ENCODE data around the gene ECHS1. TPM values are rescaled to one million over a fixed set of nuclear protein-coding genes. Genes with fewer than 3 reads are reported as not detected.

The ECHS1 gene
- total RNA-seq, 2 experiments from 2014 or later = 46.2 to 48.3 TPM

- no TSS peak for BruUV-seq (replicated peaks)
- DNase-seq (ENCODE audit: low spot score) = no peak
- intact Hi-C loops (cut with micrococcal nuclease; ENCODE audit: unreplicated experiment) = no loop called here
- H3K4me1 ChIP-seq (ENCODE audit: insufficient read depth, low read length, poor library complexity, severe bottlenecking) = no peaks in the 10 kb centered on the region
- H3K79me2 ChIP-seq (ENCODE audit: insufficient read depth, low read depth, low read length) = no peaks in the 10 kb centered on the region
- no peak overlapping the region for H3K4me3 ChIP-seq (ENCODE audit: low read depth, low read length, poor library complexity, severe bottlenecking)
- H3K4me2 ChIP-seq (ENCODE audit: low read length) = no peak overlapping the region
- H4K20me1 ChIP-seq (ENCODE audit: insufficient read depth, low read length) = no peaks in the 10 kb centered on the region
- no peaks in the 10 kb centered on the region for H3K36me3 ChIP-seq (ENCODE audit: insufficient read depth, low read length)
- H3K27ac ChIP-seq (ENCODE audit: low read depth, low read length, poor library complexity, severe bottlenecking) = no peak overlapping the region
- no peak overlapping the region for H2AFZ ChIP-seq (ENCODE audit: low read length)
- H3K9me2 ChIP-seq (ENCODE audit: insufficient read depth, low read length) = no peaks in the 10 kb centered on the region
- H3K9me3 ChIP-seq (ENCODE audit: low read length) = no peaks in the 10 kb centered on the region
- TF ChIP-seq CTCF (conservative IDR thresholded peaks at IDR 0.05; ENCODE audit: low read length) (no peak), EZH2phosphoT487 (IDR thresholded peaks at IDR 0.05; ENCODE audit: borderline replicate concordance, low read depth, low read length) (no peak)
- ChIA-PET CTCF (ENCODE audit: unreplicated experiment) (no interaction called here), POLR2A (no interaction called here)
Measured at GRCh38 chr10:133346413-133346812, 26.7 kb downstream of the ECHS1 start.

- Histone ChIP-seq H3K4me2 (ENCODE audit: low read length) (no peak overlapping the region), H3K36me3 (ENCODE audit: insufficient read depth, low read length) (no peaks in the 10 kb centered on the region), H4K20me1 (ENCODE audit: insufficient read depth, low read length) (no peaks in the 10 kb centered on the region), H3K4me3 (ENCODE audit: low read depth, low read length, poor library complexity, severe bottlenecking) (no peak overlapping the region), H3K27ac (ENCODE audit: low read depth, low read length, poor library complexity, severe bottlenecking) (no peak overlapping the region), H3K9me3 (ENCODE audit: low read length) (no peaks in the 10 kb centered on the region), H3K4me1 (ENCODE audit: insufficient read depth, low read length, poor library complexity, severe bottlenecking) (no peaks in the 10 kb centered on the region), H3K79me2 (ENCODE audit: insufficient read depth, low read depth, low read length) (no peaks in the 10 kb centered on the region), H3K9me2 (ENCODE audit: insufficient read depth, low read length) (no peaks in the 10 kb centered on the region), H2AFZ (ENCODE audit: low read length) (no peak overlapping the region)
- intact Hi-C loops (cut with micrococcal nuclease; ENCODE audit: unreplicated experiment) = no loop called here
- TF ChIP-seq EZH2phosphoT487 (IDR thresholded peaks at IDR 0.05; ENCODE audit: borderline replicate concordance, low read depth, low read length) (no peak), CTCF (conservative IDR thresholded peaks at IDR 0.05; ENCODE audit: low read length) (no peak)
- no peak for DNase-seq (ENCODE audit: low spot score)
- no TSS peak for BruUV-seq (replicated peaks)
- ChIA-PET POLR2A (no interaction called here), CTCF (ENCODE audit: unreplicated experiment) (no interaction called here)
Measured at GRCh38 chr10:133344236-133344635, 28.9 kb downstream of the ECHS1 start.

- POLR2A ChIA-PET = interaction anchor here (0.6 kb wide), 2 partner anchors 20 to 43 kb away, joined by 3 read pairs; no protein-coding TSS in a partner anchor
- no peak overlapping the region for H3K4me2 ChIP-seq (ENCODE audit: low read length)
Measured at GRCh38 chr10:133343558-133343957, 29.6 kb downstream of the ECHS1 start.

More at GRCh38 chr10:133343558-133343957, 29.6 kb downstream of the ECHS1 start:
- no peaks in the 10 kb centered on the region for H4K20me1 ChIP-seq (ENCODE audit: insufficient read depth, low read length)
- DNase-seq (ENCODE audit: low spot score) = no peak
- H3K9me3 ChIP-seq (ENCODE audit: low read length) = no peaks in the 10 kb centered on the region; the same call in 1 of the 2 replicates
- no peak overlapping the region for H3K4me3 ChIP-seq (ENCODE audit: low read depth, low read length, poor library complexity, severe bottlenecking)
- CTCF ChIA-PET (ENCODE audit: unreplicated experiment) = no interaction called here
- H3K36me3 ChIP-seq (ENCODE audit: insufficient read depth, low read length) = no peaks in the 10 kb centered on the region
- TF ChIP-seq CTCF (conservative IDR thresholded peaks at IDR 0.05; ENCODE audit: low read length) (no peak), EZH2phosphoT487 (IDR thresholded peaks at IDR 0.05; ENCODE audit: borderline replicate concordance, low read depth, low read length) (no peak)
- H3K9me2 ChIP-seq (ENCODE audit: insufficient read depth, low read length) = no peaks in the 10 kb centered on the region
- no peak overlapping the region for H2AFZ ChIP-seq (ENCODE audit: low read length)
- H3K4me1 ChIP-seq (ENCODE audit: insufficient read depth, low read length, poor library complexity, severe bottlenecking) = no peaks in the 10 kb centered on the region
- no TSS peak for BruUV-seq (replicated peaks)
- H3K79me2 ChIP-seq (ENCODE audit: insufficient read depth, low read depth, low read length) = no peaks in the 10 kb centered on the region
- H3K27ac ChIP-seq (ENCODE audit: low read depth, low read length, poor library complexity, severe bottlenecking) = no peak overlapping the region
- intact Hi-C loops (cut with micrococcal nuclease; ENCODE audit: unreplicated experiment) = no loop called here
